K562 (cell line): ENCODE results near the gene ELP5. TPM values are rescaled to one million over a fixed set of nuclear protein-coding genes. Genes with fewer than 3 reads are reported as not detected.

Source experiments
- ARID2 ChIP-seq: fragments of 450-650 bp; IDR thresholded peaks from 2 replicates; pipeline ENCODE4 v1.6.1; 2017; ENCODE audit warnings: antibody characterized with exemption, mild to moderate bottlenecking
- CREBBP ChIP-seq: IDR thresholded peaks from one replicate; pipeline ENCODE4 v1.6.1; 2012; ENCODE audit warnings: low read depth, mild to moderate bottlenecking, control low read depth, inconsistent platforms, low read length
- FOXJ2 ChIP-seq: fragments of 200-800 bp; sonication (Bioruptor generic); IDR thresholded peaks from 2 replicates; pipeline ENCODE4 v1.6.1; 2016; ENCODE audit warnings: missing genetic modification characterization, missing compliant biosample characterization
- FOXO4 ChIP-seq: fragments of 450-650 bp; formaldehyde crosslinking; IDR thresholded peaks from 2 replicates; pipeline ENCODE4 v1.4.0; 2020; ENCODE audit warnings: mild to moderate bottlenecking, moderate library complexity
- HLTF ChIP-seq: fragments of 450-650 bp; IDR thresholded peaks from 2 replicates; pipeline ENCODE4 v1.6.1; 2016
- HMGN3 ChIP-seq: IDR thresholded peaks from 2 replicates; pipeline ENCODE4 v1.6.1; 2011; ENCODE audit warnings: borderline replicate concordance, low read depth, mild to moderate bottlenecking, mixed read lengths, low read length; ENCODE audit not compliant: insufficient read length; ENCODE audit errors: extremely low read depth
- KAT2B ChIP-seq: IDR thresholded peaks from one replicate; pipeline ENCODE4 v1.6.1; 2012; ENCODE audit warnings: low read depth, mild to moderate bottlenecking, control low read depth, inconsistent platforms, low read length, moderate library complexity
- MAFK ChIP-seq: IDR thresholded peaks from 2 replicates; pipeline ENCODE4 v1.6.1; 2011; ENCODE audit warnings: low read length, improper control_type of control experiment
- NFYB ChIP-seq: IDR thresholded peaks from 2 replicates; pipeline ENCODE4 v1.6.1; 2011; ENCODE audit warnings: mild to moderate bottlenecking, moderate library complexity; ENCODE audit not compliant: insufficient read length; ENCODE audit errors: extremely low read depth
- NONO ChIP-seq, 2 experiments: fragments of 200-400 bp in 1 of 2; fragments of 450-650 bp in 1 of 2; formaldehyde crosslinking in 1 of 2; IDR thresholded peaks; 2 replicates each; pipeline ENCODE4 v1.6.1; 2017; ENCODE audit warnings: low read depth in 2 of 2, mild to moderate bottlenecking in 2 of 2, moderate library complexity in 2 of 2, low read length in 1 of 2
- PHB ChIP-seq: fragments of 250-450 bp; sonication (Bioruptor Pico); IDR thresholded peaks from 2 replicates; pipeline ENCODE4 v1.5.0; 2021
- RBM39 ChIP-seq: fragments of 200-400 bp; formaldehyde crosslinking; optimal IDR thresholded peaks from 2 replicates; pipeline ENCODE3; 2018; ENCODE audit warnings: low read depth, low read length
- SIN3A ChIP-seq, 2 experiments: fragments of 150-350 bp in 1 of 2; IDR thresholded peaks; 2 replicates each; pipeline ENCODE4 v1.6.1; 2011 to 2016; ENCODE audit warnings: borderline replicate concordance in 2 of 2, low read depth in 2 of 2, low read length in 2 of 2, mild to moderate bottlenecking in 2 of 2, moderate library complexity in 2 of 2; ENCODE audit not compliant: control insufficient read depth in 1 of 2
- SP1 ChIP-seq: sonication (generic); formaldehyde crosslinking; IDR thresholded peaks from 2 replicates; pipeline ENCODE4 v1.8.1; 2022; ENCODE audit warnings: mild to moderate bottlenecking, missing genetic modification reagents
- SRSF3 ChIP-seq: fragments of 200-400 bp; formaldehyde crosslinking; IDR thresholded peaks from 2 replicates; pipeline ENCODE4 v1.6.1; 2016; ENCODE audit warnings: mild to moderate bottlenecking, low read length, moderate library complexity; ENCODE audit not compliant: insufficient read depth
- TEAD4 ChIP-seq, 2 experiments: sonication (generic) in 1 of 2; formaldehyde crosslinking in 1 of 2; IDR thresholded peaks; 2 replicates each; pipeline versions ENCODE4 v1.6.1 to v1.8.0; 2012 to 2022; ENCODE audit warnings: borderline replicate concordance in 1 of 2, inconsistent platforms in 1 of 2, low read length in 1 of 2, mild to moderate bottlenecking in 1 of 2, missing genetic modification reagents in 1 of 2
- ZHX1 ChIP-seq: fragments of 150-350 bp; conservative IDR thresholded peaks from 2 replicates; pipeline ENCODE4 v1.6.1; 2014; ENCODE audit warnings: low read length
- ZKSCAN1 ChIP-seq: fragments of 150-350 bp; IDR thresholded peaks from 2 replicates; pipeline ENCODE4 v1.6.1; 2016; ENCODE audit warnings: low read depth, low read length
- ZNF384 ChIP-seq: IDR thresholded peaks from 2 replicates; pipeline ENCODE4 v1.6.1; 2012; ENCODE audit warnings: low read depth, low read length, improper control_type of control experiment
- ZNF699 ChIP-seq: fragments of 250-450 bp; sonication (Bioruptor Pico); IDR thresholded peaks from 2 replicates; pipeline ENCODE4 v1.8.0; 2021; ENCODE audit warnings: mild to moderate bottlenecking, moderate library complexity; ENCODE audit not compliant: insufficient replicate concordance
- ZNF707 ChIP-seq: fragments of 250-450 bp; sonication (Bioruptor Pico); conservative IDR thresholded peaks from 2 replicates; pipeline ENCODE4 v1.8.0; 2022; ENCODE audit warnings: inconsistent platforms, mild to moderate bottlenecking, moderate library complexity
- polyA plus RNA-seq, 8 experiments: library from polyadenylated mRNA; depleted of rRNA in 4 of 8; stranded (reverse) in 5 of 8; unstranded in 3 of 8; fragments of >200 nt; fragmentation: Nextera tagmentation in 2 of 8; fragmentation: Illumina TruSeq in 1 of 8; extraction: Ambion mirVana in 2 of 8; extraction: Trizol in 1 of 8; gene quantifications; 2 replicates each; pipeline versions ENCODE4 v1.2.1 to v1.2.3, GENCODE V29; 2011 to 2014; ENCODE audit warnings: inconsistent platforms in 1 of 8, missing spikeins in 1 of 8
- total RNA-seq, 7 experiments: library from RNA; depleted of rRNA in 6 of 7; stranded (reverse); fragments of >200 nt in 6 of 7; fragmentation: Illumina TruSeq in 2 of 7; extraction: Trizol in 2 of 7; gene quantifications; 2 replicates each; pipeline versions ENCODE4 v1.2.1 to v1.2.3, GENCODE V29; 2011 to 2021; ENCODE audit warnings: low replicate concordance in 1 of 7
- TF ChIP-seq, protein P1 (sequence below): fragments of 250-450 bp; sonication (Bioruptor Pico); IDR thresholded peaks from 2 replicates; pipeline ENCODE4 v1.8.0; 2021; ENCODE audit warnings: moderate library complexity, mild to moderate bottlenecking, inconsistent platforms
- TF ChIP-seq, protein P2 (sequence below): IDR thresholded peaks from 2 replicates; pipeline ENCODE4 v1.6.1; 2014; ENCODE audit warnings: antibody characterized with exemption

ELP5 gene
- total and polyA plus RNA-seq, 9 of the 15 experiments (the other 6 are each of a cell fraction or from before 2014, with no cell fraction given), result 25.7 to 77.9 (median 52.9) TPM

DNA sequence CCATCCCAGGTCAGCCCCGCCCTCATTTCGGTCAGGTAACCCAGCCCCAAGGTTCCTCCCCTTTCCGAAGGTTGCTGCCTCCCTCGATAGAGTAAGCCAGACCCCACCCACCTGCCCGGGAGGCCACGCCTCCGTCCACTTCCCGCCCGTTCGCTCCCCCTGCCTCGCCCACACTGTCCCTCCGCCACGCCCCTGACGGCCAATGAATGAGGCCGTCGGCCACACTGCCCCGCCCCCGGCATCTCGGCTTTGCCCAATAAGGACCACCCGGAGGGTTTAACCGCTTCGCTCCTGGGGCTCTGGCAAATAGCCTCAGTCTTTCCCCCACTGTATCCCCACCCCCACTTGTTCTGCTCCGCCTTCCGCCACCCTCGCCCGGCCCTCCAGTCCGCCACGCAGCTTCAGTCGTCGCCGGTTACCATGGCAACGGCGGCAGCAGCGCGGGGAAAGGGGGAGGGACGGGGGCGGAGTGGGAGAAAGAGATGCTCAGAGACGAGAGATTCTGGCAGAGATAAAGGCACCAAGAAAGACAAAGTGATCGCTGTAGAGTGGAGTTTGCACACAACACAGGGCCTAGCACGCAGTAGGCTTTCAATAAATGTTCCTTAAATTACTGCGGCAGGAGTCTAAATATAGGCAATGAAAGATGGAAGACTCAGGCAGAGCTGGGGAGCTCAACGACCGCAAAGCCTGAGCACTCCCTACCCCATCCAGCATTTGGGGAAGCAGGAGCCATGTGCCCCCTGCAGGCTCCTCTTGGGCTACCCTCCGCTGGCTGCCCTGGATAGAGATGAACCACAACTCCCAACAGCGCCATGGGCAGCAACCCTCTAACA, 37.5 kb upstream of the ELP5 start (continued):
- no peak for TF ChIP-seq FOXO4
- no peak for TF ChIP-seq ZNF384
- TF ChIP-seq CREBBP, result no peak
- TF ChIP-seq, protein P1, sequence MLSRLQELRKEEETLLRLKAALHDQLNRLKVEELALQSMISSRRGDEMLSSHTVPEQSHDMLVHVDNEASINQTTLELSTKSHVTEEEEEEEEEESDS (CRISPR knock-in tag), result no peak
- no peak for TF ChIP-seq ARID2
- TF ChIP-seq RBM39, result no peak
- TF ChIP-seq SIN3A (IDR thresholded peaks at IDR 0.05; ENCODE audit: borderline replicate concordance in 2 of 2, control insufficient read depth in 1 of 2, low read depth in 2 of 2, low read length in 2 of 2), result no peak
- no peak for TF ChIP-seq SRSF3
- no peak for TF ChIP-seq ZNF699
- TF ChIP-seq, protein P2, sequence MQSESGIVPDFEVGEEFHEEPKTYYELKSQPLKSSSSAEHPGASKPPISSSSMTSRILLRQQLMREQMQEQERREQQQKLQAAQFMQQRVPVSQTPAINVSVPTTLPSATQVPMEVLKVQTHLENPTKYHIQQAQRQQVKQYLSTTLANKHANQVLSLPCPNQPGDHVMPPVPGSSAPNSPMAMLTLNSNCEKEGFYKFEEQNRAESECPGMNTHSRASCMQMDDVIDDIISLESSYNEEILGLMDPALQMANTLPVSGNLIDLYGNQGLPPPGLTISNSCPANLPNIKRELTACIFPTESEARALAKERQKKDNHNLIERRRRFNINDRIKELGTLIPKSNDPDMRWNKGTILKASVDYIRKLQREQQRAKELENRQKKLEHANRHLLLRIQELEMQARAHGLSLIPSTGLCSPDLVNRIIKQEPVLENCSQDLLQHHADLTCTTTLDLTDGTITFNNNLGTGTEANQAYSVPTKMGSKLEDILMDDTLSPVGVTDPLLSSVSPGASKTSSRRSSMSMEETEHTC, result no peak
- TF ChIP-seq NONO (IDR thresholded peaks at IDR 0.05; ENCODE audit: low read depth in 2 of 2, low read length in 1 of 2), result no peak
- peak; percentile 36 for TF ChIP-seq HMGN3
- TF ChIP-seq HLTF, result no peak
- TF ChIP-seq NFYB, result peak; percentile 31
- TF ChIP-seq ZNF707 (CRISPR knock-in tag), result no peak
- TF ChIP-seq FOXJ2 (tag), result no peak
- TF ChIP-seq PHB (CRISPR knock-in tag), result no peak
- peak; percentile 31; the same call in 1 of the 2 replicates for TF ChIP-seq ZKSCAN1
- no peak for TF ChIP-seq MAFK
- peak; percentile 84 for TF ChIP-seq SP1 (CRISPR knock-in tag)
- no peak for TF ChIP-seq TEAD4 (IDR thresholded peaks at IDR 0.05; ENCODE audit: low read length)
- no peak for TF ChIP-seq TEAD4 (CRISPR knock-in tag; IDR thresholded peaks at IDR 0.05; ENCODE audit: borderline replicate concordance)
- no peak for TF ChIP-seq KAT2B
- no peak for TF ChIP-seq ZHX1
